Measurements from ENCODE around the gene COL27A1. TPM values are rescaled to one million over a fixed set of nuclear protein-coding genes. Genes with fewer than 3 reads are reported as not detected.

COL27A1 gene
- total RNA-seq, 1 donor, result 0.21 TPM

Other genes starting within 250 kb of the COL27A1 start
- not detected for gene AMBP, start 77.2 kb upstream of the COL27A1 start, total RNA-seq
- gene KIF12, start 56.2 kb upstream of the COL27A1 start, total RNA-seq, result not detected
- not detected for gene ORM1, start 167.6 kb downstream of the COL27A1 start, total RNA-seq
- not detected for gene ORM2, start 174.3 kb downstream of the COL27A1 start, total RNA-seq
- 99.5 TPM for gene AKNA, start 232.4 kb downstream of the COL27A1 start, total RNA-seq